ENCODE results near the gene PTCRA.

Gene PTCRA

GRCh38 chr6:42915732-42916131 is at the start of gene PTCRA:
TSS of gene PTCRA (plus strand) at chr6:42916053. CDS start at chr6:42916070, 17 bp downstream.
- no peak within 1 kb of the TSS for H3K27ac ChIP-seq
- TF ChIP-seq ZFX (IDR thresholded peaks at IDR 0.05) (no peak), CTCF (conservative IDR thresholded peaks at IDR 0.05) (no peak)

- H3K27ac ChIP-seq, result no peak overlapping the region
Observed at GRCh38 chr6:42870145-42870936, 45.5 kb upstream of the PTCRA start.

GRCh38 chr6:42871711-42872110 is 44.1 kb upstream of the PTCRA start:
- no peak overlapping the region for H3K27ac ChIP-seq
- TF ChIP-seq ZFX (IDR thresholded peaks at IDR 0.05) (no peak), CTCF (conservative IDR thresholded peaks at IDR 0.05) (no peak)

More at GRCh38 chr6:42870145-42870936, 45.5 kb upstream of the PTCRA start:
- no peak for TF ChIP-seq ZFX (IDR thresholded peaks at IDR 0.05)
- TF ChIP-seq CTCF (conservative IDR thresholded peaks at IDR 0.05), result no peak

GRCh38 chr6:42873313-42873712 is 42.5 kb upstream of the PTCRA start:
- no peak overlapping the region for H3K27ac ChIP-seq
- TF ChIP-seq ZFX (IDR thresholded peaks at IDR 0.05) (no peak), CTCF (conservative IDR thresholded peaks at IDR 0.05) (no peak)

GRCh38 chr6:42877695-42878094 is 38.2 kb upstream of the PTCRA start:
- TF ChIP-seq CTCF (conservative IDR thresholded peaks at IDR 0.05), result no peak
- TF ChIP-seq ZFX (IDR thresholded peaks at IDR 0.05), result no peak
- peak overlapping the region; percentile 23; the same call in 1 of the 2 replicates for H3K27ac ChIP-seq

GRCh38 chr6:42879372-42880239 is 36.2 kb upstream of the PTCRA start, which contains the start of gene RPL7L1:
TSS of gene RPL7L1 (plus strand) at chr6:42879616. CDS start at chr6:42879911, 295 bp downstream.
- H3K27ac ChIP-seq, result peak within 1 kb of the TSS; percentile 82
- TF ChIP-seq CTCF (conservative IDR thresholded peaks at IDR 0.05) (no peak), ZFX (IDR thresholded peaks at IDR 0.05) (no peak)

- peak overlapping the region; percentile 82 for H3K27ac ChIP-seq
Observed at GRCh38 chr6:42880240-42880817, 35.5 kb upstream of the PTCRA start.

- H3K27ac ChIP-seq, result peak overlapping the region; percentile 82
Observed at GRCh38 chr6:42880871-42881270, 35.0 kb upstream of the PTCRA start.

All from C4-2B (cell line).